Measurements from ENCODE around the gene FLYWCH1. TPM values are rescaled to one million over a fixed set of nuclear protein-coding genes. Genes with fewer than 3 reads are reported as not detected.

FLYWCH1 gene
- total and polyA plus RNA-seq, 2 of the 8 experiments (the other 6 are each of a cell fraction or from before 2014, with no cell fraction given): 12.4 to 23.5 TPM

DNA sequence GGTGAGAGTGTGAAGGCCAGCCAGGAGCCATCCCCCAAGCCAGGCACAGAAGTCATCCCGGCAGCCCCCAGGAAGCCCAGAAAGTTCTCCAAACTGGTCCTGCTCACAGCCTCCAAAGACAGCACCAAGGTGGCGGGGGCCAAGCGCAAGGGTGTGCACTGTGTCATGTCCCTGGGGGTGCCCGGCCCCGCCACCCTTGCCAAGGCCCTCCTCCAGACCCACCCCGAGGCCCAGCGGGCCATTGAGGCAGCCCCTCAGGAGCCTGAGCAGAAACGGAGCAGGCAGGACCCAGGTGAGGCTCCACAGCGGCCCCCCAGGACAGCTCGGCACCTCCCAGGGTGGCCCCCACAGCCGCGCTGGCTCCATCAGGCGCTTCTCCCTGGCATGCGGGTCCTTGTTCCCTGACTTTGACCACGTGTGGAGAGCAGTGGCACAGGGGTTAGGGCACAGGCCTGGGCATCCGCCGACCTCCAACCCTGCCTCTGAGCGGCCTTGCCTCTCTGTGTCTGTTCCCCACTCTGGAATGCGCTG is 15.2 kb upstream of the FLYWCH1 start:
- Histone ChIP-seq H3K9ac (replicated peaks in 1 of 4; ENCODE audit: extremely low read depth in 1 of 4, low read depth in 3 of 4, low read length in 3 of 4) (no peak overlapping the region), H3K4me1 (replicated peaks in 1 of 4; ENCODE audit: control insufficient read depth in 3 of 4, insufficient read depth in 4 of 4, low read length in 3 of 4) (no peaks in the 10 kb centered on the region), H2BK15ac (ENCODE audit: low read length) (no peak overlapping the region), H3K4ac (replicated peaks; ENCODE audit: insufficient read length, low read depth, low read length) (no peak overlapping the region), H3K36me3 (ENCODE audit: control insufficient read depth in 2 of 4, insufficient read depth in 4 of 4, low read length in 3 of 4) (no peaks in the 10 kb centered on the region; a peak in 2 of 8 replicates), H3K79me1 (ENCODE audit: low read depth, low read length) (no peaks in the 10 kb centered on the region), H4K91ac (replicated peaks; ENCODE audit: insufficient read length, low read length) (no peak overlapping the region), H4K5ac (ENCODE audit: insufficient read length, low read depth, low read length) (no peak overlapping the region), H3K23ac (ENCODE audit: insufficient read length) (no peak overlapping the region), H4K20me1 (replicated peaks in 1 of 2; ENCODE audit: control insufficient read depth in 1 of 2, insufficient read depth in 2 of 2, low read length in 2 of 2) (peaks cover 0 to 5% of the 10 kb centered on the region in 2 experiments), H3K14ac (ENCODE audit: insufficient read length) (no peak overlapping the region), H2BK5ac (ENCODE audit: low read depth, low read length) (no peak overlapping the region), H2BK12ac (ENCODE audit: low read depth, low read length) (no peak overlapping the region), H2BK120ac (replicated peaks; ENCODE audit: low read depth, low read length) (no peak overlapping the region), H3K79me2 (ENCODE audit: control insufficient read depth in 1 of 2, insufficient read depth in 2 of 2, low read length in 2 of 2) (no peaks in the 10 kb centered on the region), H3K27me3 (replicated peaks in 1 of 4; ENCODE audit: control insufficient read depth in 3 of 4, extremely low read depth in 1 of 4, insufficient read depth in 3 of 4, low read length in 3 of 4) (no peaks in the 10 kb centered on the region), H2AK5ac (ENCODE audit: low read depth, low read length) (no peak overlapping the region), H2AFZ (ENCODE audit: low read length) (no peak overlapping the region), H3K27ac (ENCODE audit: low read depth, low read length) (no peak overlapping the region), H3K18ac (ENCODE audit: extremely low read depth, low read length) (no peak overlapping the region), H3K4me2 (ENCODE audit: insufficient read depth in 1 of 2, low read depth in 2 of 2, low read length in 2 of 2) (no peak overlapping the region), H2BK20ac (ENCODE audit: low read length) (no peak overlapping the region), H4K8ac (ENCODE audit: extremely low read depth, insufficient read depth, low read length) (no peak overlapping the region; the same call in 1 of the 2 replicates), H3K56ac (replicated peaks; ENCODE audit: insufficient read length, low read depth, low read length) (no peak overlapping the region), H3K23me2 (ENCODE audit: low read depth, low read length) (no peaks in the 10 kb centered on the region), H3K9me3 (ENCODE audit: insufficient read depth in 2 of 2, low read depth in 1 of 2, low read length in 1 of 2) (no peaks in the 10 kb centered on the region), H3K4me3 (ENCODE audit: extremely low read depth in 1 of 4, insufficient read depth in 2 of 4, low read depth in 3 of 4, low read length in 4 of 4) (no peak overlapping the region)
- TF ChIP-seq TEAD4 (IDR thresholded peaks at IDR 0.05; ENCODE audit: low read depth, low read length): 0 out of 2 replicates have a peak, but pooled peaks have one; percentile 4
- TF ChIP-seq MAFK (IDR thresholded peaks at IDR 0.05; ENCODE audit: low read depth, low read length): no peak
- no peak for TF ChIP-seq CHD1 (IDR thresholded peaks at IDR 0.05; ENCODE audit: low read depth, low read length)
- TF ChIP-seq BRCA1 (IDR thresholded peaks at IDR 0.05; ENCODE audit: low read depth, low read length): no peak
- ChIA-PET CTCF (ENCODE audit: partially characterized antibody) (interaction anchor here (0.7 to 1.3 kb wide), 6 partner anchors 10 to 128 kb away, joined by 3 to 4 read pairs (median 4); no protein-coding TSS in a partner anchor), POLR2A (ENCODE audit: partially characterized antibody) (interaction anchor here (0.6 to 1.3 kb wide), 2 partner anchors 10 to 13 kb away, joined by 3 read pairs; partner anchors contain the start of gene FLYWCH2)
- FAIRE-seq (no peak), DNase-seq (ENCODE audit: low read depth in 1 of 2, low spot score in 2 of 2) (no peak)
- WGBS, 2 experiments (ENCODE audit: extremely low coverage in 1 of 2, insufficient coverage in 1 of 2, insufficient read length in 1 of 2, insufficient replicate concordance in 2 of 2, low coverage in 1 of 2, low lambda C conversion rate in 2 of 2, missing lambda C conversion rate in 1 of 2): 89% methylated on average over 17 of the region's 19 CpGs; no CpG with 5 or more reads in 1 of the 2 experiments

Data from H1 (cell line).